Mesenchymal stem cell (in vitro differentiated cells and primary cell): ENCODE measurements around the gene RYR1.

Experiments
- DNase-seq: peaks from one replicate; pipeline ENCODE4 v3.0.0-alpha.2; 2013
- H2AFZ ChIP-seq: one replicate; pipeline ENCODE4 v1.6.1; 2013; ENCODE audit warnings: low read depth, mild to moderate bottlenecking, control low read depth, inconsistent platforms, low read length, moderate library complexity
- H2AK5ac ChIP-seq: 2 replicates; pipeline ENCODE4 v1.6.1; 2013; ENCODE audit warnings: low read length, moderate library complexity, mild to moderate bottlenecking, inconsistent platforms; ENCODE audit not compliant: severe bottlenecking
- H2BK120ac ChIP-seq: one replicate; pipeline ENCODE4 v1.6.1; 2013; ENCODE audit warnings: low read depth, mild to moderate bottlenecking, inconsistent platforms, low read length, moderate library complexity
- H2BK12ac ChIP-seq, 2 experiments: one replicate each; pipeline ENCODE4 v1.6.1; 2013; ENCODE audit warnings: inconsistent platforms in 2 of 2, low read length in 2 of 2, mild to moderate bottlenecking in 2 of 2, moderate library complexity in 2 of 2, control low read depth in 1 of 2
- H2BK15ac ChIP-seq: one replicate; pipeline ENCODE4 v1.6.1; 2013; ENCODE audit warnings: mild to moderate bottlenecking, low read depth, inconsistent platforms; ENCODE audit not compliant: poor library complexity, severe bottlenecking
- H2BK5ac ChIP-seq: 2 replicates; pipeline ENCODE4 v1.6.1; 2013; ENCODE audit warnings: low read depth, mild to moderate bottlenecking, low read length, control low read depth, inconsistent platforms; ENCODE audit not compliant: poor library complexity, severe bottlenecking
- H3K14ac ChIP-seq, 2 experiments: one replicate each; pipeline ENCODE4 v1.6.1; 2013; ENCODE audit warnings: inconsistent platforms in 2 of 2, low read length in 2 of 2, control low read depth in 1 of 2, mild to moderate bottlenecking in 1 of 2, moderate library complexity in 1 of 2
- H3K18ac ChIP-seq, 2 experiments: one replicate each; pipeline ENCODE4 v1.6.1; 2013; ENCODE audit warnings: inconsistent platforms in 2 of 2, low read length in 2 of 2, control low read depth in 1 of 2, low read depth in 1 of 2, mild to moderate bottlenecking in 1 of 2
- H3K23ac ChIP-seq, 2 experiments: one replicate each; pipeline ENCODE4 v1.6.1; 2013; ENCODE audit warnings: inconsistent platforms in 2 of 2, low read length in 2 of 2, mild to moderate bottlenecking in 2 of 2, moderate library complexity in 2 of 2, control low read depth in 1 of 2
- H3K27ac ChIP-seq: 2 replicates; pipeline ENCODE4 v1.5.1; 2013; ENCODE audit warnings: mild to moderate bottlenecking, moderate library complexity, low read length, control low read depth, inconsistent platforms; ENCODE audit not compliant: poor library complexity, severe bottlenecking
- H3K27me3 ChIP-seq, 2 experiments: 2 replicates each; pipeline versions ENCODE4 v1.6.1 to v1.7.0; 2013; ENCODE audit warnings: low read length in 2 of 2, mild to moderate bottlenecking in 2 of 2, moderate library complexity in 2 of 2, control low read depth in 1 of 2, inconsistent platforms in 1 of 2; ENCODE audit not compliant: control insufficient read depth in 1 of 2, insufficient read depth in 1 of 2
- H3K36me3 ChIP-seq, 2 experiments: 2 replicates each; pipeline versions ENCODE4 v1.6.1 to v1.7.0; 2013; ENCODE audit warnings: low read length in 2 of 2, control low read depth in 1 of 2, inconsistent platforms in 1 of 2, low read depth in 1 of 2, mild to moderate bottlenecking in 1 of 2; ENCODE audit not compliant: insufficient read depth in 2 of 2, control insufficient read depth in 1 of 2
- H3K4ac ChIP-seq, 2 experiments: one replicate each; pipeline ENCODE4 v1.6.1; 2013; ENCODE audit warnings: inconsistent platforms in 2 of 2, low read length in 2 of 2, mild to moderate bottlenecking in 2 of 2, moderate library complexity in 2 of 2, control low read depth in 1 of 2, low read depth in 1 of 2
- H3K4me1 ChIP-seq: 2 replicates; pipeline ENCODE4 v1.6.1; 2013; ENCODE audit warnings: low read depth, low read length, control low read depth; ENCODE audit not compliant: control insufficient read depth, insufficient read depth
- H3K4me2 ChIP-seq: 2 replicates; pipeline ENCODE4 v1.6.1; 2013; ENCODE audit warnings: low read length, mild to moderate bottlenecking, inconsistent platforms; ENCODE audit not compliant: poor library complexity, severe bottlenecking
- H3K4me3 ChIP-seq, 2 experiments: 2 replicates each; pipeline versions ENCODE4 v1.5.1 to v1.7.0; 2013; ENCODE audit warnings: low read length in 2 of 2, mild to moderate bottlenecking in 2 of 2, control low read depth in 1 of 2, low read depth in 1 of 2; ENCODE audit not compliant: insufficient read depth in 1 of 2
- H3K79me1 ChIP-seq: replicated peaks from 2 replicates; pipeline ENCODE4 v1.6.1; 2013; ENCODE audit warnings: mild to moderate bottlenecking, control low read depth, low read length, inconsistent platforms; ENCODE audit not compliant: poor library complexity, severe bottlenecking
- H3K9ac ChIP-seq: 2 replicates; pipeline ENCODE4 v1.7.0; 2013; ENCODE audit warnings: mild to moderate bottlenecking, low read length, moderate library complexity
- H3K9me3 ChIP-seq: 2 replicates; pipeline ENCODE4 v1.7.0; 2013; ENCODE audit warnings: mild to moderate bottlenecking, low read length; ENCODE audit not compliant: control insufficient read depth
- H4K8ac ChIP-seq: one replicate; pipeline ENCODE4 v1.6.1; 2013; ENCODE audit warnings: inconsistent platforms, mild to moderate bottlenecking, low read length, moderate library complexity
- H4K91ac ChIP-seq: one replicate; pipeline ENCODE4 v1.6.1; 2013; ENCODE audit warnings: mild to moderate bottlenecking, low read length, inconsistent platforms
- WGBS: methylation state at CpG from one replicate; pipeline ENCODE4 v1.1.7; 2013; ENCODE audit warnings: mixed read lengths; 5-methylcytosine and 5-hydroxymethylcytosine counted together

The RYR1 gene

GRCh38 chr19:38564981-38565690 lies 131.6 kb downstream of the RYR1 start:
- H3K4me1 ChIP-seq, result peaks cover 3% of the 10 kb centered on the region
- no peak overlapping the region for H3K4me3 ChIP-seq
- H2AK5ac ChIP-seq, result no peak overlapping the region
- H2BK12ac ChIP-seq, result no peak overlapping the region
- no peaks in the 10 kb centered on the region for H3K79me1 ChIP-seq
- H2BK15ac ChIP-seq, result no peak overlapping the region
- H3K4ac ChIP-seq, result no peak overlapping the region
- H3K9me3 ChIP-seq, result no peaks in the 10 kb centered on the region
- no peak overlapping the region for H3K18ac ChIP-seq
- DNase-seq, result no peak
- no peaks in the 10 kb centered on the region for H3K36me3 ChIP-seq
- H3K14ac ChIP-seq, result no peak overlapping the region
- no peak overlapping the region for H2BK5ac ChIP-seq
- H2BK120ac ChIP-seq, result no peak overlapping the region
- H4K91ac ChIP-seq, result peak overlapping the region; percentile 27
- no peak overlapping the region for H3K23ac ChIP-seq
- no peak overlapping the region for H3K27ac ChIP-seq
- 83% methylated on average over 111 of the region's 111 CpGs for WGBS
- no peak overlapping the region for H3K9ac ChIP-seq
- H4K8ac ChIP-seq, result no peak overlapping the region
- H3K4me2 ChIP-seq, result no peak overlapping the region
- peaks cover 7 to 57% of the 10 kb centered on the region in 2 experiments for H3K27me3 ChIP-seq
- no peak overlapping the region for H2AFZ ChIP-seq

DNA sequence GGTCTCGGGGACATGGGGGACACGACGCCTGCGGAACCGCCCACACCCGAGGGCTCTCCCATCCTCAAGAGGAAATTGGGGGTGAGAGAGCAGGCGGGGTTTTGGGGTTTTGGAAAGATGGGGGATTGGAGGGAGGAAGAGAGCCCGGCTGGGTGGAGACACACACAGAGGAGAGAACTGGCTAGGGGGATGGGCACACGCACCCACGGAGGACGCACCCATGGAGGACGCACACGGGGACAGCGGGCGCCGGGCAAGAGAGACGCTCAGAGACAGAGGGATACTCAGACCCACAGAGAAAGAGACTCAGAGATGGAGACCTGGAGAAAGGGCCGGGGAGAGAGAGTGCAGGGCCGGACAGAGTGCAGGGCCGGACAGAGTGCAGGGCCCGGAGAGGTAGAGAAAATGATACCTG lies 132.2 kb downstream of the RYR1 start:
- Histone ChIP-seq H3K23ac (no peak overlapping the region), H2AFZ (no peak overlapping the region)
- DNase-seq, result no peak

GRCh38 chr19:38569368-38569983 lies 136.0 kb downstream of the RYR1 start:
- Histone ChIP-seq H2BK12ac (no peak overlapping the region), H3K27ac (no peak overlapping the region), H4K91ac (no peak overlapping the region), H3K36me3 (no peaks in the 10 kb centered on the region), H2BK5ac (no peak overlapping the region), H3K27me3 (peaks cover 16 to 34% of the 10 kb centered on the region in 2 experiments), H3K23ac (no peak overlapping the region), H3K4me3 (no peak overlapping the region), H3K18ac (no peak overlapping the region), H3K9me3 (no peaks in the 10 kb centered on the region), H3K4me1 (peaks cover 3% of the 10 kb centered on the region), H3K4ac (no peak overlapping the region), H3K14ac (no peak overlapping the region), H2AFZ (no peak overlapping the region), H3K9ac (no peak overlapping the region), H3K4me2 (no peak overlapping the region), H2AK5ac (no peak overlapping the region), H4K8ac (no peak overlapping the region), H3K79me1 (no peaks in the 10 kb centered on the region), H2BK120ac (no peak overlapping the region), H2BK15ac (no peak overlapping the region)
- WGBS, result 82% methylated on average over 6 of the region's 6 CpGs
- DNase-seq, result no peak

More for the DNA sequence above, 132.2 kb downstream of the RYR1 start:
- Histone ChIP-seq H3K79me1 (no peaks in the 10 kb centered on the region), H3K36me3 (no peaks in the 10 kb centered on the region), H4K8ac (no peak overlapping the region), H2AK5ac (no peak overlapping the region), H2BK12ac (no peak overlapping the region), H3K9ac (no peak overlapping the region), H3K27me3 (peaks cover 10 to 57% of the 10 kb centered on the region in 2 experiments), H3K9me3 (no peaks in the 10 kb centered on the region), H3K4me3 (no peak overlapping the region), H2BK120ac (no peak overlapping the region), H3K18ac (no peak overlapping the region), H3K14ac (no peak overlapping the region), H4K91ac (no peak overlapping the region), H3K4ac (no peak overlapping the region), H2BK15ac (peak overlapping the region; percentile 23), H3K27ac (no peak overlapping the region), H3K4me1 (peaks cover 3% of the 10 kb centered on the region), H3K4me2 (no peak overlapping the region), H2BK5ac (no peak overlapping the region)
- 90% methylated on average over 21 of the region's 21 CpGs for WGBS

- Histone ChIP-seq H3K4me1 (no peaks in the 10 kb centered on the region), H3K23ac (no peak overlapping the region), H3K4me3 (no peak overlapping the region), H3K9ac (no peak overlapping the region), H2BK15ac (no peak overlapping the region), H3K4me2 (no peak overlapping the region), H4K8ac (no peak overlapping the region), H2BK12ac (no peak overlapping the region), H3K27me3 (peaks cover 18 to 19% of the 10 kb centered on the region in 2 experiments), H4K91ac (no peak overlapping the region), H3K4ac (no peak overlapping the region), H3K27ac (no peak overlapping the region), H3K36me3 (no peaks in the 10 kb centered on the region), H3K18ac (no peak overlapping the region), H2AK5ac (no peak overlapping the region), H2BK120ac (no peak overlapping the region), H3K79me1 (no peaks in the 10 kb centered on the region), H2BK5ac (no peak overlapping the region), H3K14ac (no peak overlapping the region), H2AFZ (no peak overlapping the region), H3K9me3 (no peaks in the 10 kb centered on the region)
- DNase-seq, result no peak
- 59% methylated on average over 2 of the region's 2 CpGs for WGBS
These were observed 138.2 kb downstream of the RYR1 start for GRCh38 chr19:38571682-38572081.
